Kidney capillary endothelial cell (primary cell): ENCODE results near the gene PABPN1.
A peak's percentile ranks its signal among the peaks of the same experiment; 100 is the strongest.
"Not testable (repeated sequence)": the region's sequence is repeated elsewhere in the genome, so short reads cannot be mapped to it uniquely, and the experiment has no call there.

Experiments used
- DNase-seq: peaks from one replicate; pipeline ENCODE4 v3.0.0-alpha.2; 2018; ENCODE audit warnings: low spot score

Gene PABPN1

GRCh38 chr14:23320584-23321571 is at the start of gene PABPN1:
TSS of gene PABPN1 (plus strand) at chr14:23321457. CDS start at chr14:23321470, 13 bp downstream.
- peak; percentile 99 for DNase-seq

- no peak for DNase-seq
These were observed 45.8 kb upstream of the PABPN1 start for GRCh38 chr14:23275412-23275811.

GRCh38 chr14:23277189-23277588 is 44.1 kb upstream of the PABPN1 start:
- no peak for DNase-seq

- not testable (repeated sequence) for DNase-seq
These were observed 43.3 kb upstream of the PABPN1 start for GRCh38 chr14:23277928-23278327.

- DNase-seq: no peak
These were observed 40.0 kb upstream of the PABPN1 start for GRCh38 chr14:23281247-23281646.

- DNase-seq: no peak
These were observed 36.4 kb upstream of the PABPN1 start for GRCh38 chr14:23284654-23285529.

DNA sequence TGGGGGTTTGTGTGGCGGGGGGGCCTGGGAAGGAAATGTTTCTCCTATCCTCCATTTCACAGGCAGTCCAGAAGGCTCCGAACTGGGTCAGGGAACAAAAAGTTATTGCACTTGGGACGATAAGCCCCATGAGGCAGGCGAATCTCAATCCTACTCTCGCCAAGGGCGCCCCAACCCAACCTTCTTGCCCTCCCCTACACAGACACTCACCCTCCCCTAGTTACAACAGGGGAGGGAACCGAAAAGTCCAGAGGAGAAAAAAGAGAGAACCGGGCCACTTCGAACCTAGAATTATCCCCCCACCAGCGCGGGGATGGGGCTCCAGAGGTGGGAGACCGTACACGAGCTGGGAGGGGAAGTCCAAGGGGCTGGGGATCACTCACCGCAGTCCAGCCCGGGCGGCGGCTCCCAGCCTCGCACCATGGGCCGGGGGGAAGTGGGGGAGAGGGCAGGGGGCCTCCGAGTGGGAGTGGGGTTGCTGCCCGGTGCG is 35.7 kb upstream of the PABPN1 start:
- peak; percentile 4 for DNase-seq

DNA sequence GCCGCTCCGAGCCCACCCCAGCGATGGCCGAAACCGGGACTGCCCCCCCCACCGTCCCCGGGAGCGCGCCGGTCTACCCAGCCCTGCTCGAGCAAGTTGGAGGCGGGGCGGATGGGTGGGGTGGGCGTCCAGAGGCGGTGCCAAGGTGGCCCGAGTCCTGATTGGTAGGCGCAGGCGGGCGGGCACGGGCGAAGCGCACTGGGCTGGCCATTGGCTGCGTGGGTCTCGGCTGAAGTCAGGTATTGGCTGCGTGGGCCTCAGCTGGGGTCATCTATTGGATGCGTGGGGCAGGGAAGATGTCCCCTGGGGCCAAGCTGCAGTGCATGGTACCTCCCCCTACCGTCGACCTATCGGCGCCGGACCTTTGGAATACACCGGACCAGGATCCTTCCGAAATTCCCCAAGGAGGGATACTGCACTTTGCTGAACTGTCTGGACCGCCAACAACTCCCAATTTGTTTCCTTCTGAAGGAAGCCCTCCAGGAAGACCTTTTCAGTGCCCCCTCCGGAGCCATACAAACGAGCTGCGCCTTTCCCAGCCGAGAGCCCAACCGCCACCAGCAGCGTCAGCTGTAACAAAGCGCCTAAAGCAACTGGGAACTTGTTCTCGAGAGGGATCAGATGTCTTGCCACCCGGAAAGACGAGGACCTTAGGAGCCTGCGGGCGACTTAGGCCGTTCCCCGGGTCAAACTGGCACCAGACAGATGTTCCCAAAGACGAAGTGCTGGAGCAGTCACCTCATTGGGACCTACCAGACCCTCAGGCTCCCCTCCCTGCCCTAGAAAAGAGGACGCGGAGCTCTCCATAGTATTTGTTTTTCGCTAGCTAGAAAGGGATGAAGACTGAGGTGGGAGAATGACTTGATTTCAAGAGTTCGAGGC is 35.0 kb upstream of the PABPN1 start, which contains the start of gene HOMEZ:
HOMEZ (minus strand) TSS at position 113 of the 882 bp plus-strand sequence. CDS start 180 bp downstream, outside the sequence.
- DNase-seq: peak; percentile 95

DNA sequence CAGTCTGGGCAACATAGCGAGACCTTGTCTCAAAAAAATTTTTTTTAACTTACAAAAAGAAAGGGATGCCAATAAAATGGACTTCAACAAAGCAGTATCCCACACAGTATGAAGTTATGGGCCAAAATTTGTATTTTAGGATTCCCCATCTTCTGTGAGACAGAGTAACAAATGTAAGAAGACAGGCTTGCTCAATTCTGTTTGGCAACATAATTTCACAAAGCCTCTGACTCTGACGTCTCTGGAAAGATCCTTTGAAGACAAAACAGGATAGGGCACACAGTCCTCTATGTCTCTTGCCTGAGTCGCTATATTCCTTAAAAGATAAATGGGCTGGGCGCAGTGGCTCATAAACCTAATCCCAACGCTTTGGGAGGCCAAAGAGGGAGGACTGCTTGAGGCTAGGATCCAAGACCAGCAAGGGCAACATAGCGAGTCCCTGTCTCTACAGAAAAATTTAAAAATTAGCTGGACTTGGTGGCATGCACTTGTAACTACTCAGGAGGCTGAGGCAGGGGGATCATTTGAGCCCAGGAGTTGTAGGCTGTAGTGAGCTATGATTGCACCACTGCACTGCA is 34.3 kb upstream of the PABPN1 start:
- DNase-seq: no peak

DNA sequence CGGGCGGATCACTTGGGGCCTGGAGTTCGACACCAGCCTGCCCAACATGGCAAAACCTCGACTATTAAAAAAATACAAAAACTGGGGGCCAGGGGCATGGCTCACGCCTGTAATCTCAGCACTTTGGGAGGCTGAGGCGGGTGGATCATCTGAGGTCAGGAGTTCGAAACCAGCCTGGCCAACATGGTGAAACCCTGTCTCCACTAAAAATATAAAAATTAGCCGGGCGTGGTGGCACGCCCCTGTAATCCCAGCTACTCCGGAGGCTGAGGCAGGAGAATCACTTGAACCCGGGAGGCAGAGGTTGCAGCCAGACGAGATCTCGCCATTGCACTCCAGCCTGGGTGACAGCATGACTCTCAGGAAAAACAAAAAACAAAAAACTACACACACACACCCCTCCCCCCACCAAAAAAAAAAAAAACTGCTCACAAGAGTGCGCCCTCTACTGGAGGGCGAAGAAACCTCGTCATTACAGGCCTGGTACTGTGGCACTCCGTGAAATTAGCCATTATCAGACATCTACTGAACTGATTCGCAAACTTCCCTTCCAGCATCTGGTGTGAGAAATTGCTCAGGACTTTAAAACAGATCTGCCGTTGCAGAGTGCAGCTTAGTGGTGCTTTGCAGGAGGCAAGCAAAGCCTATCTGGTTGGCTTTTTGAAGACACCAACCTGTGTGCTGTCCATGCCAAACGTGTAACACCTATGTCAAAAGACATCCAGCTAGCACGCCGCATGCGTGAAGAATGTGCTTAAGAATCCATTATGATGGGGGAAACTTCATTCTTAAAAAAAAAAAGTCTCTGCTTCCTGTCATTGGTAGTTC is 26.3 kb upstream of the PABPN1 start:
- peak; percentile 61 for DNase-seq

GRCh38 chr14:23296012-23296777 is 25.1 kb upstream of the PABPN1 start:
- DNase-seq: no peak

GRCh38 chr14:23297096-23297495 is 24.2 kb upstream of the PABPN1 start:
- no peak for DNase-seq

GRCh38 chr14:23297611-23298277 is 23.5 kb upstream of the PABPN1 start:
- DNase-seq: no peak

DNA sequence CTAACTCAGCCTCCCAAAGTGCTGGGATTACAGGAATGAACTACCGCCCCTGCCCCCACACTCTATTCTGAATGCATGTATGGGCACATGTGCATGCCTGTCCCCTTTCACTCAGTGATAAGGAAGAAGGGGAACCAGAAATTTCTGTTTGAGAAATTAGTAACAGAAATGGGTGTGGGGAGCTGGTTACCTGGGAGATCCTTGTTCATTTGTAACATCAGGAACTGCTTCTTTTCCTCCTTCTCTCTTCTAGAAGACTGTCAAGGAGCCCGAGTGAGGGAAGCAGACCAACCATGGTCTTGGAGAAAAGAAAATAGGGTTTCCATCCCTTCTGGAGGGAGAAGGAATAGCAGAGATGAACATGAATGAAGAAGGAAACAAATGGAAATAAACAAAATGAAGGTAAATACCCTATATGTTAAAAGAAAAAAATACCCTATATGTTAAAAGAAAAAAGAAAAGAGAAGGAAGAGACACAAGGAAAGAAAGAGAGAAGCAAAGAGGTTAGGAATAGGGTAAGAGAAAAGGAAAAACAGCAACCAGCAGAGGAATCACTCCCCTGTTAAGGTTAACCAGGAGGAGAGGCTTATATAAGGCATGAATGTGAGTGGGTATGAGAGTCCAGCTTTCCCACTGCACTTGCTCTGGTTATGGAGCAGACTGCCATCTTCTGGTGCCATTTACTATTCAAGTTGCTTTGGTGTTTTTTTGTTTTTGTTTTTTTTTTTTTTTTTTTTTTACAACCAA is 21.9 kb upstream of the PABPN1 start:
- peak; percentile 33 for DNase-seq

- DNase-seq: no peak
These were observed 21.1 kb upstream of the PABPN1 start for GRCh38 chr14:23299986-23300686.

DNA sequence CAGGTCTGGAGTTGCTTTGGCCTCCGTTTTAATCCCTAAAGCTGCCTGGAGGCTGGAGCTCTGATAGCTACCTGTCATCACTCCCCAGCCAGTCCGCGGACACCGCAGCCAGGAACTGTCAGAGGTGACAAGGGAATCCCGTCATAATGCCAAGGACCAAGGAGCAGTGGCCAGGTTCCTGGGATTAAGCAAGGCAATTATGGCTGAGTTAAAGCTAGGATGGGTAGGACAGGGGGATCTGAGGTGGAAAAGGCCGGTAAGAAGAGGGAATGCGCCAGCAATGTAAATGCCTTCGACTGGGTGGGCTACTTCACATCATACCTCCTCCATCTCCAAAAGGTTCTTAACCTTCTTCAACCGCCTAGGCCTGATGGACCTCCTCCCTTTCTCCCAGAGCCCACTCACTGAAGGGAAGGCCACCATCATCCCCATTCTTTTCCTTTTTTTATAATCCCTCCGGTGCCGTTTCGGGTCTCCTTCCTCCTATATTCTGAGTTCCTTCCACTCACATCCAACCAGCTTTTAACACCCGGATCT is 20.5 kb upstream of the PABPN1 start:
- peak; percentile 28 for DNase-seq
